ENCODE data around the gene FCHO2. TPM values are rescaled to one million over a fixed set of nuclear protein-coding genes. Genes with fewer than 3 reads are reported as not detected.
A peak's percentile ranks its signal among the peaks of the same experiment; 100 is the strongest.
"Not testable (repeated sequence)": the region's sequence is repeated elsewhere in the genome, so short reads cannot be mapped to it uniquely, and the experiment has no call there.

Gene FCHO2
- total and polyA plus RNA-seq, 4 donors = 13.1 to 57.5 (median 31.2) TPM

- ATAC-seq (ENCODE audit: low FRiP score) (no peak), DNase-seq (no peak)
- H3K36me3 ChIP-seq (ENCODE audit: control insufficient read depth in 1 of 2, insufficient read depth in 2 of 2, low read length in 1 of 2) = no peaks in the 10 kb centered on the region
- intact Hi-C loops (cut with DNase I) = loop anchor here in 1 of 2 donors (10.0 kb wide), 1 partner anchor 63 kb away; no protein-coding TSS in a partner anchor
- WGBS, 2 donors = 93 to 94% methylated on average over 7 of the region's 7 CpGs
- no peaks in the 10 kb centered on the region for H3K27me3 ChIP-seq (ENCODE audit: control insufficient read depth in 1 of 2, insufficient read depth in 2 of 2, low read length in 1 of 2)
- peaks cover 0 to 4% of the 10 kb centered on the region in 2 donors for H3K4me1 ChIP-seq (ENCODE audit: control insufficient read depth in 1 of 2, insufficient read depth in 2 of 2, low read length in 2 of 2)
- H3K9me3 ChIP-seq (ENCODE audit: control insufficient read depth, low read length) = no peaks in the 10 kb centered on the region
- no peak overlapping the region for H3K4me3 ChIP-seq (ENCODE audit: low read length in 2 of 2)
- H3K27ac ChIP-seq (ENCODE audit: low read depth in 1 of 2, low read length in 2 of 2) = no peak overlapping the region
Measured at GRCh38 chr5:72951671-72952468, 4.0 kb upstream of the FCHO2 start.

GRCh38 chr5:72954389-72954788 lies 1.5 kb upstream of the FCHO2 start:
- intact Hi-C loops (cut with DNase I) = loop anchor here in 1 of 2 donors (10.0 kb wide), 1 partner anchor 60 kb away; no protein-coding TSS in a partner anchor
- no peak for ATAC-seq (ENCODE audit: low FRiP score)
- 41 to 49% methylated on average over 7 of the region's 7 CpGs for WGBS, 2 donors
- peaks cover 0 to 4% of the 10 kb centered on the region in 2 donors for H3K4me1 ChIP-seq (ENCODE audit: control insufficient read depth in 1 of 2, insufficient read depth in 2 of 2, low read length in 2 of 2)
- H3K4me3 ChIP-seq (ENCODE audit: low read length in 2 of 2) = peak overlapping the region in 1 of 2 donors; percentile 11
- H3K27ac ChIP-seq (ENCODE audit: low read depth in 1 of 2, low read length in 2 of 2) = peak overlapping the region in 1 of 2 donors; percentile 63
- H3K27me3 ChIP-seq (ENCODE audit: control insufficient read depth in 1 of 2, insufficient read depth in 2 of 2, low read length in 1 of 2) = no peaks in the 10 kb centered on the region
- DNase-seq = no peak
- H3K36me3 ChIP-seq (ENCODE audit: control insufficient read depth in 1 of 2, insufficient read depth in 2 of 2, low read length in 1 of 2) = no peaks in the 10 kb centered on the region
- H3K9me3 ChIP-seq (ENCODE audit: control insufficient read depth, low read length) = no peaks in the 10 kb centered on the region

GRCh38 chr5:72955143-72955767 lies 586 bp upstream of the FCHO2 start:
- Histone ChIP-seq H3K4me3 (ENCODE audit: low read length in 2 of 2) (peak overlapping the region; percentile 11 to 15), H3K36me3 (ENCODE audit: control insufficient read depth in 1 of 2, insufficient read depth in 2 of 2, low read length in 1 of 2) (no peaks in the 10 kb centered on the region), H3K27ac (ENCODE audit: low read depth in 1 of 2, low read length in 2 of 2) (peak overlapping the region; percentile 74 to 81), H3K4me1 (ENCODE audit: control insufficient read depth in 1 of 2, insufficient read depth in 2 of 2, low read length in 2 of 2) (peaks cover 0 to 4% of the 10 kb centered on the region in 2 donors), H3K27me3 (ENCODE audit: control insufficient read depth in 1 of 2, insufficient read depth in 2 of 2, low read length in 1 of 2) (no peaks in the 10 kb centered on the region), H3K9me3 (ENCODE audit: control insufficient read depth, low read length) (no peaks in the 10 kb centered on the region)
- 0% methylated on average over 33 of the region's 33 CpGs for WGBS, 2 donors
- DNase-seq (peak; percentile 90 to 94), ATAC-seq (ENCODE audit: low FRiP score) (peak; percentile 81)
- intact Hi-C loops (cut with DNase I) = loop anchor here in 1 of 2 donors (5.0 to 10.0 kb wide), 2 partner anchors 60 to 497 kb away; no protein-coding TSS in a partner anchor

DNA sequence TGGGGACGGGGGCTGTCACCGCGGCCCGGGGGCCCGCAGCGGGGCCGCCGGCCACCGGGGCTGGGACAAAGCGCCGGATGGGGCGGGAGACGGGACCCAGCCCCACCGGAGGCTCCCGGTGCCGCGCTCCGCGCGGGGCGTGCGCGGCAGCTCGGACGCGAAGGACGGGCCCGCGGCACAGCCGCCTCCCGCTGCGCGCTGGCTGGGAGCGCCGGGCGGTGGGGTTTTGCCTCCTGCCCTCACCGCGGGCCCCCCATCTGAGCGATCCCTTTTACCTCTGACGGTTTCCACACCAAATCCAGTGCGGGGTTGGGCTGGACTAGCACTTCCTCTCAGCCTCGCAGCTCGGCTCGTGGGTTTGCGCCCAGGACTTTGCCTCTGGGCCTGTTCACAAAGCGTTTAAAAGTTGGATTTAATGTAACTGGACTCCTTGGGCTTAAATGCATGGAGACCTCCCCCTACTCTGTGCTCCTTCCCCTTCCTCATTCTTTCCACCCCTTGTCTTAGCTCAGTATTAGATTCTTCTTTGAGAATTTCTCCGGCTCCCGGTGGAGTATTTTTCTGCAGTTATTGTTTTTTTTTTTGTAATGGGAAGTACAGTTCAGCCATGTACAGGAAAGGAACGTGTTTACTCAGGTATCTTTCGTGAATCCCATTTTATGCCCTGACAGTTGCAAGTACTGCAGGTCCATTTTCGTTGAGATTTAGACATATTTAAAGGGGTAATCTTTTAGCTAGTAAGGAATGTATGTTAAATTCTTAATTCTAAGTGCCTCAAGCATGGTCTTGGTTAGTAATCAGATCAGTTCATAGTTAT lies 691 bp downstream of the FCHO2 start:
- 1% methylated on average over 40 to 51 of the region's 51 CpGs for WGBS, 2 donors
- ATAC-seq (ENCODE audit: low FRiP score) (peak; percentile 68), DNase-seq (peak; percentile 77 to 85)
- Histone ChIP-seq H3K36me3 (ENCODE audit: control insufficient read depth in 1 of 2, insufficient read depth in 2 of 2, low read length in 1 of 2) (no peaks in the 10 kb centered on the region), H3K27me3 (ENCODE audit: control insufficient read depth in 1 of 2, insufficient read depth in 2 of 2, low read length in 1 of 2) (no peaks in the 10 kb centered on the region), H3K4me1 (ENCODE audit: control insufficient read depth in 1 of 2, insufficient read depth in 2 of 2, low read length in 2 of 2) (peaks cover 0 to 4% of the 10 kb centered on the region in 2 donors), H3K9me3 (ENCODE audit: control insufficient read depth, low read length) (no peaks in the 10 kb centered on the region), H3K27ac (ENCODE audit: low read depth in 1 of 2, low read length in 2 of 2) (peak overlapping the region; percentile 57 to 65), H3K4me3 (ENCODE audit: low read length in 2 of 2) (peak overlapping the region; percentile 44 to 69)
- intact Hi-C loops (cut with DNase I) = loop anchor here in 1 of 2 donors (5.0 to 10.0 kb wide), 2 partner anchors 58 to 496 kb away; no protein-coding TSS in a partner anchor

DNA sequence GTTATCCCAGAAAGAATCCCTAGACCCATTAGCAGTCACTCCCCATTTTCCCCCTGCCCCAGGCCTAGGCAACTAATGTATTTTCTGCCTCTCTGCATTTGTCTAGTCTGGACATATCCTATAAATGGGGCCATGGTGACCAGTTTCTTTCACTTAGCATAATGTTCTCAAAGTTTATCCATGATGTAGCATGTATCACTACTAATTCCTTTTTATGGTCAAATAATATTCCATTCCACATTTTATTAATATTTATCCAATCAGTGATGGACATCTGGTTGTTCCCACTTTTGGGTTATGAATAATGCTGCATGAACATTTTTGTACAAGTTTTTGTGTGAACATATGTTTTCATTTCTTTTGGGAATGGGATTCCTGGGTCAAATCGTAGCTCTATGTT lies 1.5 kb downstream of the FCHO2 start:
- ATAC-seq (ENCODE audit: low FRiP score) (no peak), DNase-seq (no peak)
- H3K27me3 ChIP-seq (ENCODE audit: control insufficient read depth in 1 of 2, insufficient read depth in 2 of 2, low read length in 1 of 2) = no peaks in the 10 kb centered on the region
- peaks cover 0 to 4% of the 10 kb centered on the region in 2 donors for H3K4me1 ChIP-seq (ENCODE audit: control insufficient read depth in 1 of 2, insufficient read depth in 2 of 2, low read length in 2 of 2)
- 49 to 52% methylated on average over 1 of the region's 1 CpG for WGBS, 2 donors
- H3K36me3 ChIP-seq (ENCODE audit: control insufficient read depth in 1 of 2, insufficient read depth in 2 of 2, low read length in 1 of 2) = no peaks in the 10 kb centered on the region
- intact Hi-C loops (cut with DNase I) = loop anchor here in 1 of 2 donors (5.0 to 10.0 kb wide), 2 partner anchors 57 to 495 kb away; no protein-coding TSS in a partner anchor
- H3K9me3 ChIP-seq (ENCODE audit: control insufficient read depth, low read length) = no peaks in the 10 kb centered on the region
- H3K27ac ChIP-seq (ENCODE audit: low read depth in 1 of 2, low read length in 2 of 2) = no peak overlapping the region
- peak overlapping the region in 1 of 2 donors; percentile 69 for H3K4me3 ChIP-seq (ENCODE audit: low read length in 2 of 2)

DNA sequence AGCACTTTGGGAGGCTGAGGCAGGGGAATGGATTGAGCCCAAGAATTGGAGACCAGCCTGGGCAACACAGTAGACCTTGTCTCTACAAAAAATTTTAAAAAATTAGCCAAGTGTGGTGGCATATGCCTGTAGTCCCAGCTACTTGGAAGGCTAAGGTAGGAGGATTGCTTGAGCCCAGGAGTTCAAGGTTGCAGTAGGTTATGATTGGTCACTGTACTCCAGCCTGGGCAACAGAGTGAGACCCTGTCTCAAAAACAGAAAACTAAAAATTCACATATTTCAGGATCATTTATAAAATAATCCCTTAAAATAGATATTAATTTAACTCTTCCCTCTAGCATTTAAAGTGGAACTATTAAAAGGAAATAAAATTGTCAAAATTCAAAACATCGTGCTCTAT lies 3.4 kb downstream of the FCHO2 start:
- H3K9me3 ChIP-seq (ENCODE audit: control insufficient read depth, low read length) = no peaks in the 10 kb centered on the region
- H3K27me3 ChIP-seq (ENCODE audit: control insufficient read depth in 1 of 2, insufficient read depth in 2 of 2, low read length in 1 of 2) = no peaks in the 10 kb centered on the region
- 99 to 100% methylated on average over 1 of the region's 1 CpG for WGBS, 2 donors
- intact Hi-C loops (cut with DNase I) = loop anchor here in 1 of 2 donors (5.0 to 10.0 kb wide), 2 partner anchors 56 to 493 kb away; no protein-coding TSS in a partner anchor
- DNase-seq (no peak), ATAC-seq (ENCODE audit: low FRiP score) (no peak)
- no peak overlapping the region for H3K27ac ChIP-seq (ENCODE audit: low read depth in 1 of 2, low read length in 2 of 2)
- no peaks in the 10 kb centered on the region for H3K36me3 ChIP-seq (ENCODE audit: control insufficient read depth in 1 of 2, insufficient read depth in 2 of 2, low read length in 1 of 2)
- no peak overlapping the region for H3K4me3 ChIP-seq (ENCODE audit: low read length in 2 of 2)
- H3K4me1 ChIP-seq (ENCODE audit: control insufficient read depth in 1 of 2, insufficient read depth in 2 of 2, low read length in 2 of 2) = peaks cover 0 to 5% of the 10 kb centered on the region in 2 donors

- H3K9me3 ChIP-seq (ENCODE audit: control insufficient read depth, low read length); intact Hi-C loops (cut with DNase I); DNase-seq; H3K4me3 ChIP-seq (ENCODE audit: low read length in 2 of 2); H3K4me1 ChIP-seq (ENCODE audit: control insufficient read depth in 1 of 2, insufficient read depth in 2 of 2, low read length in 2 of 2); H3K27me3 ChIP-seq (ENCODE audit: control insufficient read depth in 1 of 2, insufficient read depth in 2 of 2, low read length in 1 of 2); H3K36me3 ChIP-seq (ENCODE audit: control insufficient read depth in 1 of 2, insufficient read depth in 2 of 2, low read length in 1 of 2); H3K27ac ChIP-seq (ENCODE audit: low read depth in 1 of 2, low read length in 2 of 2); ATAC-seq (ENCODE audit: low FRiP score): not testable (repeated sequence)
- 95 to 97% methylated on average over 4 of the region's 5 CpGs for WGBS, 2 donors
Measured at GRCh38 chr5:72974481-72974880, 18.6 kb downstream of the FCHO2 start.

- ATAC-seq (ENCODE audit: low FRiP score); H3K36me3 ChIP-seq (ENCODE audit: control insufficient read depth in 1 of 2, insufficient read depth in 2 of 2, low read length in 1 of 2); DNase-seq; H3K27me3 ChIP-seq (ENCODE audit: control insufficient read depth in 1 of 2, insufficient read depth in 2 of 2, low read length in 1 of 2); H3K27ac ChIP-seq (ENCODE audit: low read depth in 1 of 2, low read length in 2 of 2); H3K9me3 ChIP-seq (ENCODE audit: control insufficient read depth, low read length); H3K4me1 ChIP-seq (ENCODE audit: control insufficient read depth in 1 of 2, insufficient read depth in 2 of 2, low read length in 2 of 2); H3K4me3 ChIP-seq (ENCODE audit: low read length in 2 of 2); intact Hi-C loops (cut with DNase I): not testable (repeated sequence)
- WGBS, 2 donors = 51 to 87% methylated on average over 1 of the region's 1 CpG
Measured at GRCh38 chr5:72976810-72977209, 21.0 kb downstream of the FCHO2 start.

All from aorta (tissue), 5 donors.